Renal cortex interstitium (tissue), 11 donors: ENCODE results near the gene TRIM15. TPM values are rescaled to one million over a fixed set of nuclear protein-coding genes. Genes with fewer than 3 reads are reported as not detected.
A peak's percentile ranks its signal among the peaks of the same experiment; 100 is the strongest.

Experiments used
- DNase-seq, 11 donors: peaks; one replicate each; pipeline ENCODE4 v3.0.0-alpha.2; 2013; ENCODE audit warnings: low read depth in 9 of 11, low spot score in 4 of 11; ENCODE audit errors: extremely low read depth in 1 of 11
- polyA plus RNA-seq, 3 donors: library from polyadenylated mRNA; unstranded; fragments of 120-200 nt; gene quantifications; one replicate each; pipeline ENCODE4 v1.2.1, GENCODE V29; 2013; ENCODE audit not compliant: insufficient read length in 3 of 3

Gene TRIM15
- polyA plus RNA-seq, 3 donors = 0.09 to 0.16 (median 0.14) TPM

DNA sequence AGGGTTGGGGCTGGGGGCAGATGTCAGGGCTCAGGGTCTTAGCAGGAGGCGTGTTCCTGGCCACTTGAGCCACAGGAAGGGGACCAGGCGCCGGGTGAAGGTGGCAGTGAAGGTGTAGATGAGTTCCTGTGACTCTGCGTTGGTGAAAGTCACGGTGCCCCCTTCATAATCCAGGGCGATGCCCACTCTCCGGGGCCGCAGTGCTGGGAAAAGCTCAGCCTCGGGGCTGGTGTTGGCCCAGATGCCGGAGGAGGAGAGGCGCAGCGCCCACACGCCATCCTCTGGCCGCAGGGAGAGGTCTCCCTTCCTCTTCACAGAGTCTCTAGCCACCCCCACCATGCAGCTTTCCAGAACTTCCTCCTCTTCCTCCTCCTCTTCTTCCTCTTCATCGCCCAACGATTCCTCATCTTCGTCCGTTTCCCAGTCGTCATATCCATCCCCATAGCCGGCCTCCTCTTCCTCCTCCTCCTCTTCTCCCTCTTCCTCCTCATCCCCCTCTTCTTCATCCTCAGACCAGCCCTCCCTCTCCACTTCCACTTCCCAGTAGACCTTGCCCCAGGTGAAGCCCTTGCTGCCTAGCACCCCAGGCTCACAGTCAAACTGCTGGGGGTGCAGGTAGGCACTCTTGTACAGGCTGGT, 22.6 kb downstream of the TRIM15 start:
- no peak for DNase-seq

GRCh38 chr6:30188541-30188940, 25.2 kb downstream of the TRIM15 start:
- no peak for DNase-seq

GRCh38 chr6:30192076-30192475, 28.7 kb downstream of the TRIM15 start:
- no peak for DNase-seq

GRCh38 chr6:30194797-30195690, 31.7 kb downstream of the TRIM15 start:
- no peak for DNase-seq

- DNase-seq = no peak
These were observed 32.6 kb downstream of the TRIM15 start for GRCh38 chr6:30195951-30196350.

DNA sequence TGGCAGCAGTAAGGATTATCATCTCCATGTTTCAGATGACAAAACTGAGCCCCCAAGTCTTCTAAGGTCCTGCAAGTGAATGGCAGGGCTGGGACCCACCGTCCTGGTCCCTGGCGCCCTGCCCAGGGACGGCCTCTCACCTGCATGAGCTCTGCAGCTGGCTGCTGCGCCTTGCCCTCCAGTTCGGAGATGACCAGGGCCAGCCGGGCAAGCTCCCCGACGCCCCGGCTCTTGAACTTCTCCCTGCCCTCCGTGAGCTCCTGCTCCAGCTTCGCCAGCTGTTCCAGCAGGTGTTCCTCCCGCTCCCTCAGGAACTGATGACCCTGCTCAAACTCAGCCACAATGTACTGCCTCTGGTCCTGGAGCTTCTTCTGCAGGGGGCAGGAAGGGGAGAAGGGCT, 33.0 kb downstream of the TRIM15 start:
- no peak for DNase-seq

DNA sequence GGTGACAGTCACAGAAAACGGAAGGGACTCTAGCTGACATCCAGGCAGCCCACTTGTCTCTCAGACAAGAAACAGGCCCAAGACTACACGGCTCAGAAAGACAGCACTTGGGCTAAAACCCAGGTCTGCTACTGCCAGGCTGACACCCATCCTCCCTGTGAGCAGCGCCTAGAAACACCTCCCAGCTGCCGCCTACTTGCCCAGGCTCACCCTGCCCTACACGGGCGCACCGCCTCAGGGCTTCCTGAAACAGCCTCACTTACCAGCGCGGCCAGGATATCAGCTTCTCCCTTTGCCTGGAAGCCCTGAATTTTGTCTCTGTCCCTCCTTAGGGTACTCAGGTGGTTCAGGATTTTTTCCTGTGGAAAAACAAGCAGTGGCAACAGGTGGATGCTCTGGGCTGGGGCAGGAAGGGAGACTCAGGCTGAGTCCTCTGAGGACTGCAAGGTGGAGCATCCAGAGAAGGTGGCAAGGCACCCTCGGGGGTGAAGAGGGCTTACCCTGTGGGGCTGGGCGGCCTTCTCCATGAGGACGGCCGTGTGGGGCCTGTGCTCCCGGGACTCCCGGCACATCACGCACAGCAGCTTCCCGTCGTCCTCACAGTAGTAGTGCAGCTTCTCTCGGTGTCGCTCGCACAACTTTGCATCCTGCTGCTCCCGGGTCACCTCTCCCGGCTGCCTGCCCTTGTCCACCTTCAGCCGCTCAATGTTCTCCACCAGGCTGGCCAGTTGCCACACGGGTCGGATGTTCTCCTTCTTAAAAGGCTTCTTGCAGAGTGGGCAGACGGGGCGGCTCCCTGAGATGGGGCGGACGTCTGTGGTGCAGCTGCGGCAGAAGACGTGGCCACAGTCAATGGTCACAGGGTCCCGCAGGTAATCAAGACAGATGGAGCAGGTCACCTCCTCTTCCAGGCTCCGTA, 35.1 kb downstream of the TRIM15 start:
- no peak for DNase-seq

- DNase-seq = no peak
These were observed 37.4 kb downstream of the TRIM15 start for GRCh38 chr6:30200551-30201281.

DNA sequence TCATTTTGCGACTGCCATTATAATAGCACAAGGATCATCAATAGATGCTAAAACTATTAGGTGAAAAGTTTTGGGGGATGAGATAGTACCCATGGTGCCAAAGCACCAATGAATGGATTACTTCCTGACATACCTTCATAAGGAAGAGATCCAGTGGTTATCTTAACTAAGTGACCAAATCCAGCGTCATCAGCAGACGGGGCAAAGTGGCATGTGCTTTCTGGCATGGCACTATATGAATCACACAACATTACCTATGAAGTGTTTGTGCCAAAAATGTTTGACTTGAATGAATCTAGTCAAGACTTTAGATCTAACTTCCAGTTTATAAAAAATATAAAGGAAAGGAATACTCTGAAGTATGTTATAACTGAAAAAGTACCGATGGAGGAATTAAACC, 39.0 kb downstream of the TRIM15 start:
- DNase-seq = no peak

DNA sequence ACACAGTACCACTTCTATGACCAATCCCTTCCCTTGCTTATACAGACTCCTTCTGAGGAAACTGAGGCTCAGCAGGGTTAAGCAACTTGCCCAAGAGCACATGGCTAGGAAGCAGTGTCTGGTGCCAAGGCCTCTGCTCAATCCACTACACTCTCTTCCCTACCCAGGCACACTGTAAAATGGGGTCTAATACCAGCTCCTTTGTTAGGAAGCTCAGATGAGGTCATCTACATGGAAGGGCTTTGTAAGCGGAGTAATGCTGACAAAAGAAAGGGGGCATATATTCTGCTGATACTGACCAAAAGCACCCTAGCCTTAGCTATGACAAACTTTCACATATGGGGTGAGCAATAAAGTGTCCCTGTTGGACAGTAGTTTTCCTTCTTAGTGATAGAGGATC, 40.8 kb downstream of the TRIM15 start:
- no peak for DNase-seq

GRCh38 chr6:30206152-30206551, 42.8 kb downstream of the TRIM15 start:
- no peak for DNase-seq

- DNase-seq = peak in 4 of 11 donors; percentile 18 to 50 (median 25)
These were observed 43.7 kb downstream of the TRIM15 start for GRCh38 chr6:30206799-30207618.

- no peak for DNase-seq
These were observed 44.4 kb downstream of the TRIM15 start for GRCh38 chr6:30207619-30208295.

GRCh38 chr6:30211306-30211705, 48.0 kb downstream of the TRIM15 start:
- DNase-seq = no peak

DNA sequence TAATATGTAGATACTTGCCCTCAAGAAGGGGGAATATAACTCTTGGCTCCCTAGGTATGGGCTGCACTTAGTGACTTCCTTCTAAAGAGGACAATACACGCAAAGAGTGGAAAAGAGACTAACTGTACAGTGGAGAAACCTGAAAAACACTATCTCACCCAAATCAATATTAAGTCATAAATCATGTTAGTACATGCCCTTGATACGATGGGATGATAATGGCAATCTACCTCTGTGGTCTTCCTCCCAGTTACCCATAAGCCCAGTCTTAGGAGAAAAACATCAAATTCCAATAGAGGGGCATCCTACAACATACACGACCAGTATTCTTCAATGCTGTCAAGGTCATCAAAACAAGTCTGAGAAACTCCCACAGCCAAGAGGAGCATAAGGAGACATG, 48.6 kb downstream of the TRIM15 start:
- no peak for DNase-seq

- DNase-seq = peak; percentile 92 to 97 (median 96)
These were observed 49.7 kb downstream of the TRIM15 start, which contains the start of gene TRIM26 for GRCh38 chr6:30212865-30213666. Gene TRIM26, minus strand, starts transcription at chr6:30213406. Its CDS starts 14,303 bp downstream, at chr6:30199103.

DNA sequence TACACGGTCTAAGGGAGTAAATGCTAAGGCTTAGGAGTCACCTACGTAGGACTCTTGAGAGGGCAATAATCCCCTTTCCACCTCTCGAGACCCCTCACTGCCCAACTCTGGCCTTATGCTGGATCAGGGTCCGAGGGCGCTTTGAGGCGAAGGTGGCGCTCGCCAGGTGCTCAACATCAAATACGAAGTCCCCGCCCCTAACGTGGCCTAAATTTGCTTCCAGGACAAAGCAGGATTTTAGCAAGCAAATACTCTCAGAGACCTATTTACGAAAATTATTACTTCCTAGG, 50.3 kb downstream of the TRIM15 start:
- DNase-seq = peak in 2 of 11 donors; percentile 15 to 45
